Measurements from ENCODE around the gene EIF4G3. TPM values are rescaled to one million over a fixed set of nuclear protein-coding genes. Genes with fewer than 3 reads are reported as not detected.

EIF4G3 gene
- total RNA-seq, 1 experiment from 2014 or later: 87.6 TPM

DNA sequence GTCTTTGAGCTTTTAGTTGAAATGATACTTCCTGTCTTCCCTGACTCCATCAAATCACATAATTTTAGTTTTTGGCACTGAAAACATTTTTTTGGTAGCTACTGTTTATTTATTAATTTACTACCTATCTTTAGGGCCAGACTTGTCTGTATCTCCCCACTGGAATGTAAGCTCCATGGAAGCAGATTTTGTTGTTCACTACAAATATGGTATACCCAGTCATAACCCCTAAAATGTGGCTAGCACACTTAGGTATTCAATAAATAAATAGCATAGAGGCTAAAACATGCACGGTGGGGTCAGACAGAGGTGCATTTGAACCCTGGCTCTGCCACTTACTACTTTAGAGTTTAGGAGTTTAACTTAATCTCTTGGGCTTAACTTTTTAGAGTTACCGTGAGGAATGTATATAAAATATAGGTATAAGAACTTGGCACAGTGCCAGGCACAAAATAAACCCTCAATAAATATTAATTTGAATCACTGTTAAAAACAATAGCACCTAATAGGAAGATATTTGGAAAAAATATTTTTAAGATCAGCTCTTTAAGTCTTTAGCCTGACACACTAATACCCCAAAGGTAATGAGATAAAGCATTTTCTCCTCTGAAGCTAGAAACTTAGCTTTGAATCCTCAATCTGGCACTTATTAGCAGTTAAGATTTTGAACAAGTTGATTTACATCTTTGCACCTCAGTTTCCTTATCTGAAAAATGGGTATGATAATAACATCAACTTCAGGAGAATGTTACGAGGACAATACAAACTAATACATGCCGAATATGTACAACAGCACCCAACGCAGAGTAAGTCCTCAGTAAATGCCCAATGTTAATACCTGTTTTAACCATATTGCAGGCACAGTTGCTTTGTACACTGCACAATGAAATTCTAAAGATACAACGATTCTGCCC lies 330.0 kb downstream of the EIF4G3 start:
- H3K27ac Mint-ChIP-seq (ENCODE audit: low read depth, unreplicated experiment): peak overlapping the region; percentile 19
- no TSS peak for BruUV-seq (replicated peaks)
- ChIA-PET POLR2A (interaction anchor here (1.0 to 1.3 kb wide), 2 partner anchors 28 to 59 kb away, joined by 3 to 8 read pairs; partner anchors contain the start of gene HP1BP3), CTCF (interaction anchor here (0.5 to 1.0 kb wide), 4 partner anchors 42 to 348 kb away, joined by 3 to 8 read pairs (median 4); no protein-coding TSS in a partner anchor)
- H3K27me3 Mint-ChIP-seq (ENCODE audit: insufficient read depth, unreplicated experiment): no peaks in the 10 kb centered on the region
- no peak for DNase-seq (ENCODE audit: unreplicated experiment)
- intact Hi-C loops (cut with micrococcal nuclease): loop anchor here (10.0 kb wide), 1 partner anchor 152 kb away; no protein-coding TSS in a partner anchor
- no peaks in the 10 kb centered on the region for H3K9me3 Mint-ChIP-seq (ENCODE audit: unreplicated experiment)
- peaks cover 59% of the 10 kb centered on the region for H3K36me3 Mint-ChIP-seq (ENCODE audit: insufficient read depth, unreplicated experiment)
- no peak overlapping the region for H3K4me3 Mint-ChIP-seq (ENCODE audit: unreplicated experiment)
- H3K4me1 Mint-ChIP-seq (ENCODE audit: insufficient read depth, unreplicated experiment): peaks cover 18% of the 10 kb centered on the region
- TF ChIP-seq, protein P1, sequence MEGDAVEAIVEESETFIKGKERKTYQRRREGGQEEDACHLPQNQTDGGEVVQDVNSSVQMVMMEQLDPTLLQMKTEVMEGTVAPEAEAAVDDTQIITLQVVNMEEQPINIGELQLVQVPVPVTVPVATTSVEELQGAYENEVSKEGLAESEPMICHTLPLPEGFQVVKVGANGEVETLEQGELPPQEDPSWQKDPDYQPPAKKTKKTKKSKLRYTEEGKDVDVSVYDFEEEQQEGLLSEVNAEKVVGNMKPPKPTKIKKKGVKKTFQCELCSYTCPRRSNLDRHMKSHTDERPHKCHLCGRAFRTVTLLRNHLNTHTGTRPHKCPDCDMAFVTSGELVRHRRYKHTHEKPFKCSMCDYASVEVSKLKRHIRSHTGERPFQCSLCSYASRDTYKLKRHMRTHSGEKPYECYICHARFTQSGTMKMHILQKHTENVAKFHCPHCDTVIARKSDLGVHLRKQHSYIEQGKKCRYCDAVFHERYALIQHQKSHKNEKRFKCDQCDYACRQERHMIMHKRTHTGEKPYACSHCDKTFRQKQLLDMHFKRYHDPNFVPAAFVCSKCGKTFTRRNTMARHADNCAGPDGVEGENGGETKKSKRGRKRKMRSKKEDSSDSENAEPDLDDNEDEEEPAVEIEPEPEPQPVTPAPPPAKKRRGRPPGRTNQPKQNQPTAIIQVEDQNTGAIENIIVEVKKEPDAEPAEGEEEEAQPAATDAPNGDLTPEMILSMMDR (IDR thresholded peaks at IDR 0.05; ENCODE audit: unreplicated experiment): no peak

DNA sequence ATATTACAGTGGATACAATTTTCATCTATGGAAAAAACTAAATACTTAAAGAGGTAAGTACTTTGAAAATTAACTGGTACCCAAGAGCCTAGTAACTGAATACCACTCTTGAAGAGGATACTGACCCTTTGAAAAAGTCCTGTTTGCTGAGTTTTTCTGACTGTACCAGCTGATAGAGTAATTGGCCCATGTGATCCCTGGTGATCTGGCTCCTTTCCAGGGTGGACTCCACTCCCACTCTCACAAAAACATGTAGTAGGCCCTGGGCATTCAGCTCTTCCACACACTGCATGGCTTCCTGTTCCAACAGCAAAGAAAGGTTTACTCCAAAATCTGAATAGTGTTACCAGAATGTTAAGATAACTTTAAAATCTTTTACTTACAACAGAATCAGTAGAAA lies 336.0 kb downstream of the EIF4G3 start:
- ChIA-PET CTCF (interaction anchor here (0.6 kb wide), 1 partner anchor 774 kb away, joined by 3 read pairs; no protein-coding TSS in a partner anchor), POLR2A (interaction anchor here (0.9 kb wide), 1 partner anchor 54 kb away, joined by 3 read pairs; no protein-coding TSS in a partner anchor)
- Mint-ChIP-seq H3K36me3 (ENCODE audit: insufficient read depth, unreplicated experiment) (peaks cover 35% of the 10 kb centered on the region), H3K4me1 (ENCODE audit: insufficient read depth, unreplicated experiment) (no peaks in the 10 kb centered on the region), H3K27me3 (ENCODE audit: insufficient read depth, unreplicated experiment) (no peaks in the 10 kb centered on the region), H3K9me3 (ENCODE audit: unreplicated experiment) (no peaks in the 10 kb centered on the region), H3K4me3 (ENCODE audit: unreplicated experiment) (no peak overlapping the region), H3K27ac (ENCODE audit: low read depth, unreplicated experiment) (no peak overlapping the region)
- BruUV-seq (replicated peaks): no TSS peak
- TF ChIP-seq, protein P1 (IDR thresholded peaks at IDR 0.05; ENCODE audit: unreplicated experiment): no peak
- no peak for DNase-seq (ENCODE audit: unreplicated experiment)
- intact Hi-C loops (cut with micrococcal nuclease): loop anchor here (10.0 kb wide), 1 partner anchor 146 kb away; no protein-coding TSS in a partner anchor

DNA sequence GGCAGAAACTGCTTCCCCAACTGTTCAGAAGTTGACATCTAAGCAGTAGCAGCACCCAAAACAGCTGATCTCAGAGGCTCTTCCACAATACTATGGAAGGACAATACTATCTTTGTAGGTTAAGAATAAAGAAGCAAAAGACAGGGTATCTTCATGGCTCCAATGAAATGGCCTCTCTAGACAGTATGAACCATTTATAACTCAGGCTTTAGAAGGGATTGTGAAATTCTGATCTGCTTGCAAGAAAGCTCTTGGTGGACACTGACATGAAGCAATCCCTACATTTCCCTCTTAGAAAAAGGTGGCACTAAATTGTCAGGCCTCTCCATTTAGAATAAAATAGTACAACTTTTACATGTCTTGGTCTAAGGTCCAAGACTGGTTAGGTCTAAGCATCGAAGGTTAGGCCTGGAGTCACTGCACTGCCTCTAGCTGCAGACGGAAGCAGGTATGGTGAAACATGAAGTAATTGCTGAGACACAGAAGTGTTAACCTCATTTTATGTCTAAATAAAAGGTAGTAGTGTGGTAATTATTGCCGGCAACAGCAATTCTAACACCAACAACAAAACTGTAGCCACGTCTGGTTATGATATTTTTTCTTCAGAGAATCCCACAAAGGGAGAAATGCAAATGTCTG lies 339.0 kb downstream of the EIF4G3 start:
- TF ChIP-seq, protein P1 (IDR thresholded peaks at IDR 0.05; ENCODE audit: unreplicated experiment): no peak
- POLR2A ChIA-PET: interaction anchor here (2.7 kb wide), 1 partner anchor 51 kb away, joined by 12 read pairs; no protein-coding TSS in a partner anchor
- Mint-ChIP-seq H3K27ac (ENCODE audit: low read depth, unreplicated experiment) (no peak overlapping the region), H3K36me3 (ENCODE audit: insufficient read depth, unreplicated experiment) (peaks cover 19% of the 10 kb centered on the region), H3K4me1 (ENCODE audit: insufficient read depth, unreplicated experiment) (peaks cover 13% of the 10 kb centered on the region), H3K4me3 (ENCODE audit: unreplicated experiment) (no peak overlapping the region), H3K9me3 (ENCODE audit: unreplicated experiment) (no peaks in the 10 kb centered on the region), H3K27me3 (ENCODE audit: insufficient read depth, unreplicated experiment) (no peaks in the 10 kb centered on the region)
- intact Hi-C loops (cut with micrococcal nuclease): no loop called here
- CTCF ChIA-PET: interaction anchor here (0.7 kb wide), 1 partner anchor 65 kb away, joined by 3 read pairs; no protein-coding TSS in a partner anchor
- DNase-seq (ENCODE audit: unreplicated experiment): no peak
- BruUV-seq (replicated peaks): no TSS peak

DNA sequence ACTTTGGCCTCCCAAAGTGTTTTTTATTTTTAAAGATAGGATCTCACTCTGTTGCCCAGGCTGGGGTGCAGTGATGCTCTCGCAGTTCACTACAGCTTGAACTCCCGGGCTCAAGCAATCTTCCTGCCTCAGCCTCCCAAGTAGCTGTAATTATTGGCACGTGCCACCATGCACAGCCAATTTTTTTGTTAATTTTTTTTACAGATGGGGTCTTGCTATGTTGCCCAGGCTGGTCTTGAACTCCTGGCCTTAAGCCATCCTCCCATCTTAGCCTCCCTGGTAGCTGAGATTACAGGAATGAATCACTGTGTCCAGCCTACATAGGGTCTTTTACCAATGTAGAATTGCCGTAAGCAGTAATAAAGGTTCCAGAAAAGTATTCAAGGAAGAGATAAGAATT lies 340.5 kb downstream of the EIF4G3 start:
- POLR2A ChIA-PET: no interaction called here

More for the DNA sequence above, 340.5 kb downstream of the EIF4G3 start:
- H3K27ac Mint-ChIP-seq (ENCODE audit: low read depth, unreplicated experiment): no peak overlapping the region
- no peaks in the 10 kb centered on the region for H3K9me3 Mint-ChIP-seq (ENCODE audit: unreplicated experiment)
- TF ChIP-seq, protein P1 (IDR thresholded peaks at IDR 0.05; ENCODE audit: unreplicated experiment): no peak
- peaks cover 14% of the 10 kb centered on the region for H3K36me3 Mint-ChIP-seq (ENCODE audit: insufficient read depth, unreplicated experiment)
- DNase-seq (ENCODE audit: unreplicated experiment): no peak
- no peak overlapping the region for H3K4me3 Mint-ChIP-seq (ENCODE audit: unreplicated experiment)
- H3K4me1 Mint-ChIP-seq (ENCODE audit: insufficient read depth, unreplicated experiment): peaks cover 13% of the 10 kb centered on the region
- no peaks in the 10 kb centered on the region for H3K27me3 Mint-ChIP-seq (ENCODE audit: insufficient read depth, unreplicated experiment)
- intact Hi-C loops (cut with micrococcal nuclease): no loop called here
- CTCF ChIA-PET: no interaction called here
- BruUV-seq (replicated peaks): no TSS peak

Data from MCF 10A (cell line).